ENCODE measurements around the gene DEPP1. TPM values are rescaled to one million over a fixed set of nuclear protein-coding genes. Genes with fewer than 3 reads are reported as not detected.

Gene DEPP1
- total and polyA plus RNA-seq, 2 donors (not counting 1 experiment from before 2014, with no cell fraction given) = not detected

DNA sequence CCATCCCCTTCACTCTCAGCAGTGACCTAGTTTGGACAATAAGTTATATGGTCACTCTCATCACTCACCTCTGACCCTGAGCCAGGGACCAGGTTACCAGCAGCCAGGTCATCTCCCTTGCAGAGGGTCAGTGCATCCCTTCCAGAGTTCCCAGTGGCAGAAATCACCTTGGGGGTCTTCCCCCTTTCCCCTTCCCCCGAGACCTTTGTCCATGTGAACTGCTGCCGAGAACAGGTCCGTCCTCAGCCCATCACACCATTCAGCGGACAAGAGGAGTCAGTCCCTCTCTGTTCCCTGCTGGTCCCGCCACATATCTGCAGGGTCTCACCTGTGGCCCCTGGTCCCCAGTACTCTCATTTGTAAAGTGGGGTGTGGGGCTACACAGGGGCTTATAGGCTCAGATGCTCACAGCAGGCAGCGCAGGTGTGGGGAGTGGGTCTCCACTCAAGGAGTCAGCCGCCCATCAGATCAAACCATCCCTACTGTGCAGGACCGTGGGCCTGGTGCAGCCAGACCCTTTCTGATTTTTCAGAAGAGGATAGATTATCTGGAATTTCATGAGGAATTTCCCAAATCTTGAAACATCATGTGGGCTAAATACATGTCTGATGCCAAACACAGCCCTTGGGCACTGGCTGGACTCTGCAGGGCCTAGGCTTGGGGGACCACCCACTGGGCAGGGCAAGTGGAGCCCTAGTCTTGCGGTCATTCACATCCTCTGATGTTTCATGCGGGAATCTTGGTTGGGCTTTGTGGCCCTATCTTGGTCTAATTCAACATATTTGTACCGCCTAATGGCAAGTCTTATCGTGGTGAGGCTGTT is 6.5 kb downstream of the DEPP1 start:
- ATAC-seq (ENCODE audit: low read depth) (no peak), DNase-seq (no peak)
- no peak overlapping the region for H3K27ac ChIP-seq (ENCODE audit: low read length in 2 of 2)
- H3K36me3 ChIP-seq (replicated peaks in 1 of 2; ENCODE audit: control extremely low read depth in 1 of 2, control insufficient read depth in 1 of 2, extremely low read depth in 1 of 2, insufficient read depth in 2 of 2, low read length in 1 of 2) = no peaks in the 10 kb centered on the region
- H3K27me3 Mint-ChIP-seq = no peaks in the 10 kb centered on the region
- H3K79me2 ChIP-seq (ENCODE audit: control insufficient read depth, insufficient read depth, low read length) = no peaks in the 10 kb centered on the region
- H2AFZ ChIP-seq (ENCODE audit: insufficient read depth, low read depth, low read length, poor library complexity, severe bottlenecking) = no peak overlapping the region
- H3K9ac ChIP-seq (ENCODE audit: low read length) = no peak overlapping the region
- intact Hi-C loops (cut with micrococcal nuclease) = loop anchor here (5.0 kb wide), 1 partner anchor 95 kb away; no protein-coding TSS in a partner anchor
- CTCF ChIA-PET = interaction anchor here (1.1 to 2.7 kb wide), 3 partner anchors 8 to 39 kb away, joined by 3 to 55 read pairs (median 24); no protein-coding TSS in a partner anchor
- peaks cover 0 to 9% (median 0%) of the 10 kb centered on the region in 4 experiments for H3K27me3 ChIP-seq (replicated peaks in 1 of 4; ENCODE audit: control extremely low read depth in 1 of 4, control insufficient read depth in 3 of 4, insufficient read depth in 4 of 4, low read length in 3 of 4)
- H3K9me3 ChIP-seq (ENCODE audit: control extremely low read depth in 1 of 3, control insufficient read depth in 2 of 3, insufficient read depth in 1 of 3, low read length in 2 of 3) = no peaks in the 10 kb centered on the region
- H3K4me2 ChIP-seq (replicated peaks; ENCODE audit: low read depth, low read length, poor library complexity, severe bottlenecking) = no peak overlapping the region
- no peaks in the 10 kb centered on the region for H3K9me3 Mint-ChIP-seq (ENCODE audit: insufficient read depth)
- WGBS (ENCODE audit: insufficient coverage) = 96% methylated on average over 8 of the region's 12 CpGs
- H3K4me1 ChIP-seq (ENCODE audit: control insufficient read depth in 2 of 2, insufficient read depth in 2 of 2, low read length in 2 of 2) = peaks cover 37 to 48% of the 10 kb centered on the region in 2 donors
- POLR2A ChIA-PET = no interaction called here
- no peak overlapping the region for H3K4me3 Mint-ChIP-seq
- TF ChIP-seq EZH2 (IDR thresholded peaks at IDR 0.05; ENCODE audit: borderline replicate concordance, insufficient read depth, low read depth, low read length, poor library complexity, severe bottlenecking) = no peak
- TF ChIP-seq, protein P1, sequence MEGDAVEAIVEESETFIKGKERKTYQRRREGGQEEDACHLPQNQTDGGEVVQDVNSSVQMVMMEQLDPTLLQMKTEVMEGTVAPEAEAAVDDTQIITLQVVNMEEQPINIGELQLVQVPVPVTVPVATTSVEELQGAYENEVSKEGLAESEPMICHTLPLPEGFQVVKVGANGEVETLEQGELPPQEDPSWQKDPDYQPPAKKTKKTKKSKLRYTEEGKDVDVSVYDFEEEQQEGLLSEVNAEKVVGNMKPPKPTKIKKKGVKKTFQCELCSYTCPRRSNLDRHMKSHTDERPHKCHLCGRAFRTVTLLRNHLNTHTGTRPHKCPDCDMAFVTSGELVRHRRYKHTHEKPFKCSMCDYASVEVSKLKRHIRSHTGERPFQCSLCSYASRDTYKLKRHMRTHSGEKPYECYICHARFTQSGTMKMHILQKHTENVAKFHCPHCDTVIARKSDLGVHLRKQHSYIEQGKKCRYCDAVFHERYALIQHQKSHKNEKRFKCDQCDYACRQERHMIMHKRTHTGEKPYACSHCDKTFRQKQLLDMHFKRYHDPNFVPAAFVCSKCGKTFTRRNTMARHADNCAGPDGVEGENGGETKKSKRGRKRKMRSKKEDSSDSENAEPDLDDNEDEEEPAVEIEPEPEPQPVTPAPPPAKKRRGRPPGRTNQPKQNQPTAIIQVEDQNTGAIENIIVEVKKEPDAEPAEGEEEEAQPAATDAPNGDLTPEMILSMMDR (IDR thresholded peaks at IDR 0.05) = no peak
- peaks cover 46% of the 10 kb centered on the region for H3K4me1 Mint-ChIP-seq
- no peaks in the 10 kb centered on the region for H4K20me1 ChIP-seq (ENCODE audit: control insufficient read depth, insufficient read depth, low read length, poor library complexity, severe bottlenecking)
- peak overlapping the region; percentile 10 for H3K27ac Mint-ChIP-seq
- H3K4me3 ChIP-seq (ENCODE audit: control extremely low read depth in 1 of 5, extremely low read depth in 1 of 5, insufficient read depth in 1 of 5, low read depth in 2 of 5, low read length in 4 of 5) = no peak overlapping the region

DNA sequence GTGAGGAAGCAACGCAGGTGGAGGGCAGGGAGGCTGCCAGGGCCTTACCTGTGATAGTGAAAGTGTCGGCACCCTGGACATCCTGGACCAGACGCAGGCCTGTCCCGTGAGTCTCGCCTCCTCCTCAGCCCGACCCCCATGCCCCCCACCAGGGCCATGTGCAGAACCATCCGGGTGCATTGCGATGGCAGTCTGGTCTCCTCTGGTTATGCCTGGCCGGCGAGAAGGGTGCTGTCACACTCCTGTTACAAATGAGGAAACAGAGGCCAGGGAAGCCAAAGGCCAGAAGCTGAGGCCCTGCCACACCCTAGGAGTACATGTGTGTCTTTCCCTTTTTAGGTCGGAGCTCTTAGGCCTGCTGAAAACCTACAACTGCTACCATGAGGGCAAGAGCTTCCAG is 7.2 kb downstream of the DEPP1 start:
- ChIA-PET POLR2A (no interaction called here), CTCF (interaction anchor here (1.0 kb wide), 1 partner anchor 38 kb away, joined by 4 read pairs; no protein-coding TSS in a partner anchor)
- H3K27ac ChIP-seq (ENCODE audit: low read length in 2 of 2) = no peak overlapping the region
- no peak overlapping the region for H3K27ac Mint-ChIP-seq
- H3K9me3 Mint-ChIP-seq (ENCODE audit: insufficient read depth) = no peaks in the 10 kb centered on the region
- H3K4me1 ChIP-seq (ENCODE audit: control insufficient read depth in 2 of 2, insufficient read depth in 2 of 2, low read length in 2 of 2) = peaks cover 38 to 54% of the 10 kb centered on the region in 2 donors
- peaks cover 49% of the 10 kb centered on the region for H3K4me1 Mint-ChIP-seq
- no peaks in the 10 kb centered on the region for H3K9me3 ChIP-seq (ENCODE audit: control extremely low read depth in 1 of 3, control insufficient read depth in 2 of 3, insufficient read depth in 1 of 3, low read length in 2 of 3)
- no peaks in the 10 kb centered on the region for H3K79me2 ChIP-seq (ENCODE audit: control insufficient read depth, insufficient read depth, low read length)
- H3K9ac ChIP-seq (ENCODE audit: low read length) = no peak overlapping the region
- 95% methylated on average over 10 of the region's 11 CpGs for WGBS (ENCODE audit: insufficient coverage)
- H3K27me3 ChIP-seq (replicated peaks in 1 of 4; ENCODE audit: control extremely low read depth in 1 of 4, control insufficient read depth in 3 of 4, insufficient read depth in 4 of 4, low read length in 3 of 4) = peaks cover 0 to 7% (median 0%) of the 10 kb centered on the region in 4 experiments
- no peak overlapping the region for H3K4me3 Mint-ChIP-seq
- no peaks in the 10 kb centered on the region for H3K27me3 Mint-ChIP-seq
- ATAC-seq (ENCODE audit: low read depth) (no peak), DNase-seq (no peak)
- no peaks in the 10 kb centered on the region for H3K36me3 ChIP-seq (replicated peaks in 1 of 2; ENCODE audit: control extremely low read depth in 1 of 2, control insufficient read depth in 1 of 2, extremely low read depth in 1 of 2, insufficient read depth in 2 of 2, low read length in 1 of 2)
- H3K4me2 ChIP-seq (replicated peaks; ENCODE audit: low read depth, low read length, poor library complexity, severe bottlenecking) = no peak overlapping the region
- no peak overlapping the region for H2AFZ ChIP-seq (ENCODE audit: insufficient read depth, low read depth, low read length, poor library complexity, severe bottlenecking)
- no peak overlapping the region for H3K4me3 ChIP-seq (ENCODE audit: control extremely low read depth in 1 of 5, extremely low read depth in 1 of 5, insufficient read depth in 1 of 5, low read depth in 2 of 5, low read length in 4 of 5)
- intact Hi-C loops (cut with micrococcal nuclease) = loop anchor here (5.0 kb wide), 1 partner anchor 94 kb away; no protein-coding TSS in a partner anchor
- TF ChIP-seq EZH2 (IDR thresholded peaks at IDR 0.05; ENCODE audit: borderline replicate concordance, insufficient read depth, low read depth, low read length, poor library complexity, severe bottlenecking) = no peak
- TF ChIP-seq, protein P1 (IDR thresholded peaks at IDR 0.05) = no peak
- H4K20me1 ChIP-seq (ENCODE audit: control insufficient read depth, insufficient read depth, low read length, poor library complexity, severe bottlenecking) = no peaks in the 10 kb centered on the region
